KMS-11 (cell line): ENCODE results near the gene AKR7A2.
"Not testable (repeated sequence)": the region's sequence is repeated elsewhere in the genome, so short reads cannot be mapped to it uniquely, and the experiment has no call there.

Source experiments
- H2AFZ ChIP-seq: fragments of 200-600 bp; sonication (generic); 2 replicates; pipeline ENCODE4 v1.6.1; 2016; ENCODE audit warnings: antibody characterized with exemption, mixed run types, low read depth
- H3K27ac ChIP-seq: fragments of 200-600 bp; sonication (generic); 2 replicates; pipeline ENCODE4 v1.6.1; 2016; ENCODE audit warnings: mild to moderate bottlenecking, mixed run types
- H3K27me3 ChIP-seq: fragments of 200-600 bp; sonication (generic); 2 replicates; pipeline ENCODE4 v1.6.1; 2017; ENCODE audit warnings: mild to moderate bottlenecking, low read depth, mixed run types, moderate library complexity; ENCODE audit not compliant: insufficient read depth
- H3K36me3 ChIP-seq: fragments of 200-600 bp; sonication (generic); 2 replicates; pipeline ENCODE4 v1.6.1; 2017; ENCODE audit warnings: mild to moderate bottlenecking, mixed run types; ENCODE audit not compliant: insufficient read depth
- H3K4me1 ChIP-seq: fragments of 200-600 bp; sonication (generic); 2 replicates; pipeline ENCODE4 v1.6.1; 2016; ENCODE audit warnings: mild to moderate bottlenecking, low read depth, mixed run types; ENCODE audit not compliant: poor library complexity, severe bottlenecking
- H3K4me2 ChIP-seq: fragments of 200-600 bp; sonication (generic); 2 replicates; pipeline ENCODE4 v1.7.0; 2016; ENCODE audit warnings: mild to moderate bottlenecking, mixed run types
- H3K4me3 ChIP-seq: fragments of 200-600 bp; sonication (generic); IDR thresholded peaks from 2 replicates; pipeline ENCODE4 v1.6.1; 2017; ENCODE audit warnings: low read depth, low read length, mixed read lengths; ENCODE audit not compliant: insufficient read depth
- H3K79me2 ChIP-seq: fragments of 200-600 bp; sonication (generic); 2 replicates; pipeline ENCODE4 v1.6.1; 2016; ENCODE audit warnings: low read depth, mixed run types; ENCODE audit not compliant: insufficient read depth
- H3K9ac ChIP-seq: fragments of 200-600 bp; sonication (generic); 2 replicates; pipeline ENCODE4 v1.6.1; 2016; ENCODE audit warnings: mild to moderate bottlenecking, mixed run types
- H4K20me1 ChIP-seq: fragments of 200-600 bp; sonication (generic); 2 replicates; pipeline ENCODE4 v1.6.1; 2016; ENCODE audit warnings: mild to moderate bottlenecking, mixed run types; ENCODE audit not compliant: insufficient read depth
- TF ChIP-seq, protein P1 (sequence below): fragments of 200-600 bp; sonication (generic); conservative IDR thresholded peaks from 2 replicates; pipeline ENCODE4 v1.6.1; 2017; ENCODE audit warnings: low read depth, mild to moderate bottlenecking, antibody characterized with exemption, low read length, moderate library complexity, mixed read lengths

AKR7A2 gene

DNA sequence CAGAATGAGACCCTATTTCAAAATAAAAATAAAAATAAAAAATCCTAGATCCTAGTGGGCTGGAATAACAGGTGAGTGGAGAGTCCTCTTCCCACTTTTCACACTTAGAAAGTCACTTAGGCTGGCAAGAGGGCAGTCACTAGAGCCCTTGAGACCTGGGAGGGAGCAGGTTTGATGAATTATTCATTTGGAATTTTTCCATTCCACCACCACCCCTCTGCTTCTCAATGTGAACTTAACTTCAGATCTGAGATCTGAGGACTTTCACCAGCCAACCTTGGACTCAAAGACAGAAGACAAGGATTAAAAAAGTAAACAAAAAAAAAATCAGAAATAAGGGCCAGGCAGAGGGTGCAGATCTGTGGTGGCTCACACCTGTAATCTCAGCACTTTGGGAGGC, 39.9 kb downstream of the AKR7A2 start:
- no peaks in the 10 kb centered on the region for H3K79me2 ChIP-seq
- no peak overlapping the region for H3K9ac ChIP-seq
- no peak overlapping the region for H3K27ac ChIP-seq
- no peak overlapping the region for H3K4me3 ChIP-seq
- TF ChIP-seq, protein P1, sequence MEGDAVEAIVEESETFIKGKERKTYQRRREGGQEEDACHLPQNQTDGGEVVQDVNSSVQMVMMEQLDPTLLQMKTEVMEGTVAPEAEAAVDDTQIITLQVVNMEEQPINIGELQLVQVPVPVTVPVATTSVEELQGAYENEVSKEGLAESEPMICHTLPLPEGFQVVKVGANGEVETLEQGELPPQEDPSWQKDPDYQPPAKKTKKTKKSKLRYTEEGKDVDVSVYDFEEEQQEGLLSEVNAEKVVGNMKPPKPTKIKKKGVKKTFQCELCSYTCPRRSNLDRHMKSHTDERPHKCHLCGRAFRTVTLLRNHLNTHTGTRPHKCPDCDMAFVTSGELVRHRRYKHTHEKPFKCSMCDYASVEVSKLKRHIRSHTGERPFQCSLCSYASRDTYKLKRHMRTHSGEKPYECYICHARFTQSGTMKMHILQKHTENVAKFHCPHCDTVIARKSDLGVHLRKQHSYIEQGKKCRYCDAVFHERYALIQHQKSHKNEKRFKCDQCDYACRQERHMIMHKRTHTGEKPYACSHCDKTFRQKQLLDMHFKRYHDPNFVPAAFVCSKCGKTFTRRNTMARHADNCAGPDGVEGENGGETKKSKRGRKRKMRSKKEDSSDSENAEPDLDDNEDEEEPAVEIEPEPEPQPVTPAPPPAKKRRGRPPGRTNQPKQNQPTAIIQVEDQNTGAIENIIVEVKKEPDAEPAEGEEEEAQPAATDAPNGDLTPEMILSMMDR: no peak
- H3K4me1 ChIP-seq: no peaks in the 10 kb centered on the region
- H2AFZ ChIP-seq: no peak overlapping the region
- H3K27me3 ChIP-seq: no peaks in the 10 kb centered on the region
- H3K4me2 ChIP-seq: no peak overlapping the region
- no peaks in the 10 kb centered on the region for H4K20me1 ChIP-seq
- H3K36me3 ChIP-seq: no peaks in the 10 kb centered on the region

DNA sequence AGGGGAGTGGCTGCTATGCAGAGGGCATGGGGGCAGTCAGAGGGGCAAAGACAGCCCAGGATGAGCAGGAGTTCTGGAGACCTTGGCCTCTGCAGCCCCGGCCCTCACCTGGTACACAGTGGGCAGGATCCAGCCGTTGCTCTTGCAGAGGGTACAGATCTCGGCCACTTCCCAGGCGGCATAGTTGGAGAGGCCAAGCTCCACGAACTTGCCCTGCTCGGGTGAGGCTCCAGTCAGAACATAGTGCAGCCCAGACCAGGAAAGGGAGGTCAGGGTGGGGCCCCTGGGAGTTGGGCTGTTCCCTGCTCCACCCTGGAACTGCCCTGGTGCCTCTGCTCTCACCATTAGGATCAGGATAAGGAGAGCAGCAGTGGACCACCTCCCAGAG, 41.6 kb downstream of the AKR7A2 start:
- not testable (repeated sequence) for H3K4me2 ChIP-seq, H3K4me3 ChIP-seq, H2AFZ ChIP-seq, H3K4me1 ChIP-seq, H3K79me2 ChIP-seq, H4K20me1 ChIP-seq, H3K27ac ChIP-seq, H3K27me3 ChIP-seq, H3K36me3 ChIP-seq, H3K9ac ChIP-seq

DNA sequence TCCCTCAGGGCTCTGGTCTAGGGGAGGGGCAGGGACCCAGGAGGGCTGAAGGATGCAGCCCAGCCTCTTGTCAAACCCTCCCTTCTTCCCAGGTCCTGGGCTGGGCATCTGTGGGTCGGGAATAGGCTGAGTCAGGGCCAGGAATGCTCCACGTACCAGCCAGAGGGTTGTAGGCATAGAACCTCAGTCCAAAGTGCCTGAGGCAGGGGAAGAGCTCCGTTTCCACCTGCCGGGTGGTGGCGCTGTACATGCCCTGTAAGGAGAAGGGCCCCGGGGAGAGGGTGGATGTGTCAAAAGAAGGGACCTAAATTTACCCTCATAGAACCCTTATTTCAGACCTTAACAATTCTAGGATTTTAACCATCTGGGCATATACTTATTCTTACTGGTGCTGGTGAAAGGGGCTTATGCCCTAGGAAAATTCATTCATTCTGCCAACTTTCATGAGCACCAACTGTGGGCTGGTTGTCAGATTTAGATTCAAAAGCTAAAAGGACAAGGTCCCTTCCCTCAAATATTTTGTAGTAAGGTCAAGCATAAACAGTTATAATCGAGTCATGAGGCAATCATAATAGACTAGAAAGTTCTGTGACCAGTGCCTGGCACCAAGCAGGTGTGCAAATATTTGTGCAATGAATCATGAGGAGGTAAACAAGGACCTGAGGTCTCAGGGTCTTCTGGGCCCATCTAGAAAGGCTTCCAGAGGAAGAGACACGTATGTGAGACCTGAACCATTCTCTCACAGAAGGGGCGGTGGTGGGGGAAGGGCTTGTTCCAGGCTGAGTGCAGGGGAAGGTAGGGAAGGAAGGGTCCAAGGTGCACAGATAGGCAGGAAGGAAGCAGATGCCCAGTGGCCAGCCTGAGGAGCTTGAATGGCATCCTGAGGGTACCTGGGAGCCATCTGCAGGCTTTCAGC, 42.3 kb downstream of the AKR7A2 start:
- H3K4me1 ChIP-seq, H4K20me1 ChIP-seq, H3K36me3 ChIP-seq, H3K27me3 ChIP-seq, H3K27ac ChIP-seq, H3K4me3 ChIP-seq, H3K9ac ChIP-seq, H3K4me2 ChIP-seq, H3K79me2 ChIP-seq, H2AFZ ChIP-seq: not testable (repeated sequence)

DNA sequence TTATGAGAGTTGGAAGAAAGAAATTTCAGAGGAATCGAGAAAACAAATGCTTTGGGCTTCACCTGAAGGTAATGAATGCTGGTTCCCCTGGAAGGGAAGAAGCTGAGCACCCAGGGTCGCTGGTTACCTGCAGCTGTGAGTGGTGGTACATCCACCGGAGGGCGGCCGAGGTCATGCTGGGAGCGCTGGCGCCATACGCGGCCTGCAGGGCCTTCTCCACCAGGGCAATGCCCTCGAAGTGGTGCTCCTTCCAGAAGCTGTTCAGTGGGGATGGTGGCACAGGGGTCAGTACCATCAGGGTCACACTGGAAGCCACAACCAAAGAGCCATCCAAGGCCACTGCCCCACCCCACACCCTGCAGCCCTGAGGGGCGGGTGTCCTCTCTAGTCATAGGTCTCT, 43.5 kb downstream of the AKR7A2 start:
- no peak overlapping the region for H3K9ac ChIP-seq

DNA sequence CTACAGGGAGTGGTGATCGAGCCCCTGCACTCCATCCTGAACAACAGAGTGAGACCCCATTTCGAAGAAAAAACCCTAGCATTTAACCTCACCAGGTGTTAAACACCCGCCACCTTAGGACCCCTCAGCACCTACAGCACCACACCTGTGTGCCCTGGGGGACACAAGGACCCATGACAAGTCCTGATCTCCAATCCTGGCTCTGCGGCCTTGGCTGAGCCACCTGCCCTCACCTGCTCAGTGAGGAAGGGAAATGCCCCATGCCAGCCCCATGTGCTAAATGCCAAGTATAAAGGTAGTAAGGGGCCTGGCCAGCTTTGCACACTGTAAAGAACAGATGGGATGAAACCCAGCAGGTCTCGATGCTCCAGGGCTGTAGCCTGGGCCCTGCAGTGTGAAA, 49.2 kb downstream of the AKR7A2 start:
- Histone ChIP-seq H3K4me3 (no peak overlapping the region), H3K27ac (no peak overlapping the region), H2AFZ (no peak overlapping the region), H3K27me3 (no peaks in the 10 kb centered on the region), H3K36me3 (no peaks in the 10 kb centered on the region), H3K79me2 (no peaks in the 10 kb centered on the region), H3K4me2 (no peak overlapping the region), H4K20me1 (no peaks in the 10 kb centered on the region), H3K4me1 (no peaks in the 10 kb centered on the region), H3K9ac (no peak overlapping the region)
- TF ChIP-seq, protein P1: no peak

More for the DNA sequence above, 43.5 kb downstream of the AKR7A2 start:
- Histone ChIP-seq H3K4me3 (no peak overlapping the region), H3K27ac (no peak overlapping the region), H3K4me1 (no peaks in the 10 kb centered on the region), H3K4me2 (no peak overlapping the region), H4K20me1 (no peaks in the 10 kb centered on the region), H3K36me3 (no peaks in the 10 kb centered on the region), H3K27me3 (no peaks in the 10 kb centered on the region), H3K79me2 (no peaks in the 10 kb centered on the region), H2AFZ (no peak overlapping the region)
- TF ChIP-seq, protein P1: no peak
